Stimulated activated memory B cell treated with anti-CD40 and anti-IgM and Interleukin-4, amounts not matched to agents 10 μg/mL and 1 μg/mL and 100 μg/mL, for 72 hours (primary cell): ENCODE results near the gene CATSPER2.
A peak's percentile ranks its signal among the peaks of the same experiment; 100 is the strongest.
"Not testable (repeated sequence)": the region's sequence is repeated elsewhere in the genome, so short reads cannot be mapped to it uniquely, and the experiment has no call there.

Experiments used
- ATAC-seq: fragments of 150-1000 bp; cut with Tn5 transposase; 2 replicates; pipeline ENCODE4 v1.10.0; 2021
- H3K27ac Mint-ChIP-seq: one replicate; pipeline ENCODE4 v1.8.0; 2022; ENCODE audit warnings: mild to moderate bottlenecking, mixed read lengths
- H3K27me3 Mint-ChIP-seq: one replicate; pipeline ENCODE4 v1.8.0; 2022; ENCODE audit warnings: mixed read lengths
- H3K36me3 Mint-ChIP-seq: one replicate; pipeline ENCODE4 v1.8.0; 2022; ENCODE audit warnings: mixed read lengths
- H3K4me1 Mint-ChIP-seq: one replicate; pipeline ENCODE4 v1.8.0; 2022; ENCODE audit warnings: mixed read lengths
- H3K4me3 Mint-ChIP-seq: one replicate; pipeline ENCODE4 v1.8.0; 2022; ENCODE audit warnings: mild to moderate bottlenecking, moderate library complexity, mixed read lengths
- H3K9me3 Mint-ChIP-seq: one replicate; pipeline ENCODE4 v1.8.0; 2022; ENCODE audit warnings: mixed read lengths

The CATSPER2 gene

GRCh38 chr15:43648649-43649429, at the start of gene CATSPER2:
TSS of gene CATSPER2 (minus strand) at chr15:43648844. CDS start at chr15:43648061, 783 bp downstream.
- no peak within 1 kb of the TSS for H3K4me3 Mint-ChIP-seq
- H3K36me3 Mint-ChIP-seq: peaks cover 24% of the 10 kb centered on the region
- ATAC-seq: no peak

GRCh38 chr15:43693148-43694022, 44.7 kb upstream of the CATSPER2 start, which contains the start of gene CKMT1A:
TSS of gene CKMT1A (plus strand) at chr15:43693859. CDS start at chr15:43694051, 192 bp downstream.
- H3K4me3 Mint-ChIP-seq, H3K4me1 Mint-ChIP-seq, H3K27me3 Mint-ChIP-seq, H3K9me3 Mint-ChIP-seq, H3K36me3 Mint-ChIP-seq, H3K27ac Mint-ChIP-seq: not testable (repeated sequence)
- peak; percentile 14 for ATAC-seq

More at GRCh38 chr15:43648649-43649429, at the start of gene CATSPER2:
- Mint-ChIP-seq H3K4me1 (peaks cover 12% of the 10 kb centered on the region), H3K9me3 (no peaks in the 10 kb centered on the region), H3K27me3 (no peaks in the 10 kb centered on the region), H3K27ac (no peak within 1 kb of the TSS)

GRCh38 chr15:43692679-43693078, 44.0 kb upstream of the CATSPER2 start:
- not testable (repeated sequence) for H3K36me3 Mint-ChIP-seq, H3K27me3 Mint-ChIP-seq, H3K9me3 Mint-ChIP-seq, H3K4me3 Mint-ChIP-seq, H3K27ac Mint-ChIP-seq, ATAC-seq, H3K4me1 Mint-ChIP-seq

GRCh38 chr15:43689604-43690301, 41.1 kb upstream of the CATSPER2 start:
- H3K27ac Mint-ChIP-seq, H3K27me3 Mint-ChIP-seq, H3K4me3 Mint-ChIP-seq, H3K9me3 Mint-ChIP-seq, H3K4me1 Mint-ChIP-seq, H3K36me3 Mint-ChIP-seq: not testable (repeated sequence)
- ATAC-seq: peak; percentile 99

- not testable (repeated sequence) for ATAC-seq, H3K9me3 Mint-ChIP-seq, H3K27me3 Mint-ChIP-seq, H3K27ac Mint-ChIP-seq, H3K4me3 Mint-ChIP-seq, H3K4me1 Mint-ChIP-seq, H3K36me3 Mint-ChIP-seq
These were observed 25.5 kb upstream of the CATSPER2 start for GRCh38 chr15:43674175-43674574.

GRCh38 chr15:43666177-43666576, 17.5 kb upstream of the CATSPER2 start:
- H3K4me1 Mint-ChIP-seq, H3K27ac Mint-ChIP-seq, H3K36me3 Mint-ChIP-seq, H3K9me3 Mint-ChIP-seq, H3K4me3 Mint-ChIP-seq, ATAC-seq, H3K27me3 Mint-ChIP-seq: not testable (repeated sequence)

GRCh38 chr15:43663333-43663732, 14.7 kb upstream of the CATSPER2 start:
- ATAC-seq, H3K36me3 Mint-ChIP-seq, H3K4me1 Mint-ChIP-seq, H3K9me3 Mint-ChIP-seq, H3K27ac Mint-ChIP-seq, H3K27me3 Mint-ChIP-seq, H3K4me3 Mint-ChIP-seq: not testable (repeated sequence)

DNA sequence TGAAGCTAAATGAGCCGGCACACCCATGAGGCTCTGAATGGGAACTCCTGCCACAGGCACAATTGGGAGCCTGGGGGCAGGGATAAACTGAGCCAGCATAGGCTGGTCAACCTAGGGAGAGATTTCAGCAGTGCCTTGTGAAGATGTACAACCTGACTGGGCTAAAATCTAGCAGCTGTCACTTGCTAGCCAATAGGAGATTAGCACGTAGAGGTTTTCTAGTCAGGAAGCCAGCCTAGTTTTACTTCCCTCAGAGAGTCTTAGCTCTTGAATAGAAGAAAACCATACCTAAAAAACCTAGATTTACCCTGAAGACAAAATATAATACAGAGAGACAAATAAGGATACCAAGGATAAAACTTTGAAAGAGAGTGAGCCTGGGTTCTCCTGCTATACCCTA, 13.6 kb upstream of the CATSPER2 start:
- not testable (repeated sequence) for H3K27ac Mint-ChIP-seq, H3K4me3 Mint-ChIP-seq, H3K27me3 Mint-ChIP-seq, H3K9me3 Mint-ChIP-seq, H3K4me1 Mint-ChIP-seq
- peak; percentile 55 for ATAC-seq
- peaks cover 10% of the 10 kb centered on the region for H3K36me3 Mint-ChIP-seq

GRCh38 chr15:43659727-43660126, 11.1 kb upstream of the CATSPER2 start:
- not testable (repeated sequence) for H3K9me3 Mint-ChIP-seq, H3K27ac Mint-ChIP-seq, H3K27me3 Mint-ChIP-seq, H3K4me3 Mint-ChIP-seq, ATAC-seq, H3K4me1 Mint-ChIP-seq
- H3K36me3 Mint-ChIP-seq: peaks cover 10% of the 10 kb centered on the region

GRCh38 chr15:43649430-43649926, 834 bp upstream of the CATSPER2 start:
- peaks cover 12% of the 10 kb centered on the region for H3K4me1 Mint-ChIP-seq
- not testable (repeated sequence) for H3K9me3 Mint-ChIP-seq, H3K4me3 Mint-ChIP-seq, ATAC-seq, H3K27ac Mint-ChIP-seq, H3K27me3 Mint-ChIP-seq
- peaks cover 24% of the 10 kb centered on the region for H3K36me3 Mint-ChIP-seq

GRCh38 chr15:43638464-43639204, 10.0 kb downstream of the CATSPER2 start:
- H3K9me3 Mint-ChIP-seq, H3K27ac Mint-ChIP-seq, H3K36me3 Mint-ChIP-seq, H3K4me1 Mint-ChIP-seq, H3K27me3 Mint-ChIP-seq: not testable (repeated sequence)
- peak overlapping the region; percentile 21 for H3K4me3 Mint-ChIP-seq
- peak; percentile 51 for ATAC-seq

DNA sequence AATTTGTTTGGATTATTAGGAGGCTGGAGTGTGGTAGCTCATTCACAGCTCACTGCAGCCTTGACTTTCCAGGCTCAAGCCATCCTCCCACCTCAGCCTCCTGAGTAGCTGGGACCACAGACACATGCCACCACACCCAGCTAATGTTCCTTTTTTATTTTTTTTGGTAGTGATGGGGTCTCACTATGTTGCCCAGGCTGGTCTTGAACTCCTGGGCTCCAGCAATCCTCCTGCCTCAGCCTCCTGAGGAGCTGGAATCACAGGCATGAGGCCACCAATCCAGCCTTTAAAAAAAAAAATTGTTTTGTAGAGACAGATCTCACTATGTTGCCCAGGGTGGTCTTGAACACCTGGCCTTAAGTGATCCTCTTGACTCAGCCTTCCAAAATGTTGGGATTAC, 21.7 kb downstream of the CATSPER2 start:
- not testable (repeated sequence) for H3K27me3 Mint-ChIP-seq, H3K36me3 Mint-ChIP-seq, H3K4me1 Mint-ChIP-seq, H3K4me3 Mint-ChIP-seq, H3K27ac Mint-ChIP-seq, ATAC-seq, H3K9me3 Mint-ChIP-seq

DNA sequence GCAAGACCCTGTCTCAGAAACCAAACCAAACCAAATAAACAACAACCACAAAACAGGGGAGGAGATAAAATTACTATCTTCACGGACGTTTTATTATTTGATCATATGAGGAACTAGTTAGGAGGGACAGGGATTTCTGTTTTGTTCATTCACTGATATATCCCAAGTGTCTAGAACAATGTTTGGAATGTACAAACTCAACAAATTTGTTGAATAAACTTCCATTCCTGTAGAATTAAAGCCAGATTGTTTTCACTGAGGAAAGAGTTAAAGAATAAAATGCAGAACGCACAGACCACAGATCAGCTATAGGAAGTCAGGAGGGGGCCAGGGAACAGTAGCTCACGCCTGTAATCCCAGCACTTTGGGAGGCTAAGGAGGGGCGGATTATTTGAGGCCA, 23.5 kb downstream of the CATSPER2 start:
- H3K27me3 Mint-ChIP-seq: peaks cover 5% of the 10 kb centered on the region
- no peaks in the 10 kb centered on the region for H3K9me3 Mint-ChIP-seq
- no peaks in the 10 kb centered on the region for H3K36me3 Mint-ChIP-seq
- no peaks in the 10 kb centered on the region for H3K4me1 Mint-ChIP-seq
- H3K4me3 Mint-ChIP-seq: no peak overlapping the region
- H3K27ac Mint-ChIP-seq: no peak overlapping the region
- ATAC-seq: no peak

DNA sequence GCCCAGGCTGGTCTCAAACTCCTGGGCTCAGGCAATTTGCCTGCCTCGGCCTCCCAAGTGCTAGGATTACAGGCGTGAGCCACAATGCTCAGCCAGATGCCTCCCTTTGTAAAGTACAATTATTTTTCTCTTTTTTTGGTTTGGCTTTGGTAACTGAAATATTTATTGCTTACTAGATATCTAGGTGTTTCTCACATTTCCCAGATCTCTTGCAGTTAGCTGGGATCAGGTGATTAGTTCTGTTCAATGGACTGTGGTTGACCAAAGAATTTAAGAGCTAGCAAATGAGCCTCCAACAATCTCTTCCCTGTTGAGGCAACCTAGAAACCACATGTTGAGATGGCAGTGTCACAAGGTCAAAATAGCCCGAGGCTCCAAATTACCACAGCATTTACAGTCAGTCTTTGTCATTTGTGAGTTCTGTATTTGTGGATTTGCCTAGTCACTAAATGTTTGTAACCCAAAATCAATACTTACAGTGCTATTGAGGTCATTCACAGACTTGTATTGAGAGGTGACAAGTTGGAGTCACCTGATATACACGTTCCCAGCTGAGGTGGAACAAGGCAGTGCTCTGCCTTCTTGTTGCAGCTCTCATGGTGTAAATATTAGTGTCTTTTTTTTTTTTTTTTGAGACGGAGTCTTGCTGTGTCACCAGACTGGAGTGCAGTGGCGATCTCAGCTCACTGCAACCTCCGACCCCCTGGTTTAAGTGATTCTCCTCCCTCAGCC, 26.4 kb downstream of the CATSPER2 start:
- H3K4me3 Mint-ChIP-seq, H3K4me1 Mint-ChIP-seq, H3K27ac Mint-ChIP-seq: not testable (repeated sequence)

More for the DNA sequence above, 26.4 kb downstream of the CATSPER2 start:
- ATAC-seq, H3K9me3 Mint-ChIP-seq, H3K36me3 Mint-ChIP-seq: not testable (repeated sequence)
- H3K27me3 Mint-ChIP-seq: peaks cover 16% of the 10 kb centered on the region
